Erythroblast (primary cell): ENCODE measurements around the gene RNF149.
A peak's percentile ranks its signal among the peaks of the same experiment; 100 is the strongest.

Experiments used
- GATA1 ChIP-seq: IDR thresholded peaks from 2 replicates; pipeline ENCODE4 v1.6.1; 2011; ENCODE audit warnings: low read depth, mild to moderate bottlenecking, control low read depth, low read length, moderate library complexity
- POLR2A ChIP-seq: IDR thresholded peaks from 2 replicates; pipeline ENCODE4 v1.6.1; 2011; ENCODE audit warnings: mild to moderate bottlenecking, low read length

DNA sequence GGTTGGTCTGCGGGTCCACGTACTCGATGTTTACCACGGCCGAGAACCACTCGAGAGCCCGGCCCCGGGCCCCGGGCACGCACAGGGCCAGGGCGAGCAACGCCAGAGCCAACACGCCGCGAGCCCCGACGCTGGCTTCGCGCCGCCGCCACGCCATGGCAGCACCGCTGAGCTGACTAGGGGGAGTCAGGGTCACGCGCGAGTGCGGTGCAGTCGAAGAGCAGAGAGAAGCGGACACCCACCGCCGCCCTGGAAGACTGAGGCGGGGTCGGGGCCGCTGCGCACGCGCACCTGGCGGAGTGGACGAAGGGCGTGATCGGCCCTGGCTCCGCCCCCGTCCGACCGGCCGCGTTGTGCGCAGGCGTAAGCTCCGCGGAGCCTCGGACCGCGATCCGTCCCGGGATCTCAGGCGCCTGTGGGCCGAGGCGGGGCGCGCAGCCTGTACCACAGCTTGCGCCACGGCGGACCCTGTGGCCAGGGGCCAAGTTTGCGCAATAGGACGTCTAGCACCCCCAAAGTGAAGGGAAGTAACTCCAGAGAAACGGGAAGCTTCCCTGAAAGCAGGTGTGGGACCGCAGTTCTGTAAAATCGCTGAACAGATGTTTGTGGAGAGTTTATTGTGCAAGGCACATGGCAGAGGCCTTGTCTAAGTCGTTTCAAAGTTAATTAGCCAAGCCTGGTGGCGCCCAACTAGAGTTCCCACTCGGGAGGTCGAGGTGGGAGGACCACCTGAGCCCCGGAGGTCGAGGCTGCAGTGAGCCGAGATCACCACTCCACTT, at the start of gene RNF149:
- TF ChIP-seq POLR2A (peak; percentile 89), GATA1 (no peak)
